NCI-H2029 (cell line): ENCODE measurements around the gene ERFE.
A peak's percentile ranks its signal among the peaks of the same experiment; 100 is the strongest.
"Not testable (repeated sequence)": the region's sequence is repeated elsewhere in the genome, so short reads cannot be mapped to it uniquely, and the experiment has no call there.

Experiments
- DNase-seq: peaks from one replicate; lab custom pipeline; 2025; lab: John Stamatoyannopoulos, UW

ERFE gene

GRCh38 chr2:238158509-238159070, at the start of gene ERFE:
Gene ERFE (plus strand): TSS chr2:238158970. CDS start chr2:238159008, 38 bp downstream.
- DNase-seq, result peak; percentile 25

GRCh38 chr2:238113611-238114010, 45.2 kb upstream of the ERFE start:
- DNase-seq, result no peak

GRCh38 chr2:238114331-238114841, 44.4 kb upstream of the ERFE start:
- DNase-seq, result no peak

GRCh38 chr2:238114851-238115660, 43.7 kb upstream of the ERFE start:
- no peak for DNase-seq

GRCh38 chr2:238115709-238116108, 43.1 kb upstream of the ERFE start:
- DNase-seq, result not testable (repeated sequence)

GRCh38 chr2:238116298-238117198, 42.2 kb upstream of the ERFE start:
- DNase-seq, result no peak

- no peak for DNase-seq
Measured at GRCh38 chr2:238117199-238118154, 41.3 kb upstream of the ERFE start.

GRCh38 chr2:238119756-238120462, 38.9 kb upstream of the ERFE start:
- no peak for DNase-seq

- DNase-seq, result no peak
Measured at GRCh38 chr2:238120463-238121298, 38.1 kb upstream of the ERFE start.

GRCh38 chr2:238121511-238122286, 37.1 kb upstream of the ERFE start:
- DNase-seq, result no peak

GRCh38 chr2:238122287-238123217, 36.2 kb upstream of the ERFE start:
- no peak for DNase-seq

GRCh38 chr2:238123218-238123971, 35.4 kb upstream of the ERFE start:
- no peak for DNase-seq

GRCh38 chr2:238123991-238124470, 34.7 kb upstream of the ERFE start:
- DNase-seq, result no peak

- DNase-seq, result no peak
Measured at GRCh38 chr2:238124488-238125126, 34.2 kb upstream of the ERFE start.

- DNase-seq, result no peak
Measured at GRCh38 chr2:238125127-238125885, 33.5 kb upstream of the ERFE start.

GRCh38 chr2:238126338-238126737, 32.4 kb upstream of the ERFE start:
- DNase-seq, result no peak
